WTC11 (cell line): ENCODE data around the gene DNAJB8.

ENCODE experiments used
- AFF4 ChIP-seq: sonication (generic); formaldehyde crosslinking; IDR thresholded peaks from 2 replicates; pipeline ENCODE4 v1.8.1; 2023; ENCODE audit warnings: mild to moderate bottlenecking, missing genetic modification reagents, borderline replicate concordance
- CTCF ChIP-seq: fragments of 200-600 bp; IDR thresholded peaks from 2 replicates; pipeline ENCODE4 v1.8.0; 2022; ENCODE audit warnings: antibody characterized with exemption
- E2F1 ChIP-seq: sonication (generic); formaldehyde crosslinking; IDR thresholded peaks from 2 replicates; pipeline ENCODE4 v1.8.0; 2022; ENCODE audit warnings: mild to moderate bottlenecking, missing genetic modification reagents
- FOXK1 ChIP-seq: sonication (generic); formaldehyde crosslinking; IDR thresholded peaks from 2 replicates; pipeline ENCODE4 v1.8.0; 2022; ENCODE audit warnings: mild to moderate bottlenecking, moderate library complexity, missing genetic modification reagents
- IRF1 ChIP-seq: sonication (generic); formaldehyde crosslinking; IDR thresholded peaks from 2 replicates; pipeline ENCODE4 v1.8.0; 2023; ENCODE audit warnings: missing genetic modification reagents
- JAZF1 ChIP-seq: fragments of 250-450 bp; sonication (Bioruptor Pico); IDR thresholded peaks from 2 replicates; pipeline ENCODE4 v1.9.0; 2021; ENCODE audit warnings: moderate library complexity, mild to moderate bottlenecking, inconsistent platforms
- MYBL2 ChIP-seq: sonication (generic); formaldehyde crosslinking; IDR thresholded peaks from 2 replicates; pipeline ENCODE4 v1.8.1; 2023; ENCODE audit warnings: mild to moderate bottlenecking, moderate library complexity, missing genetic modification reagents
- NFYB ChIP-seq: sonication (generic); formaldehyde crosslinking; conservative IDR thresholded peaks from 2 replicates; pipeline ENCODE4 v1.8.0; 2022; ENCODE audit warnings: low read depth, missing genetic modification reagents
- NR2C2 ChIP-seq: sonication (generic); formaldehyde crosslinking; IDR thresholded peaks from 2 replicates; pipeline ENCODE4 v1.8.0; 2022; ENCODE audit warnings: mild to moderate bottlenecking, missing genetic modification reagents
- RELA ChIP-seq: sonication (generic); formaldehyde crosslinking; IDR thresholded peaks from 2 replicates; pipeline ENCODE4 v1.8.1; 2022; ENCODE audit warnings: missing genetic modification reagents, mild to moderate bottlenecking, borderline replicate concordance
- STAT6 ChIP-seq: sonication (generic); formaldehyde crosslinking; conservative IDR thresholded peaks from 2 replicates; pipeline ENCODE4 v1.8.1; 2023; ENCODE audit warnings: mild to moderate bottlenecking, low read depth, missing genetic modification reagents, moderate library complexity
- ZNF317 ChIP-seq: sonication (generic); formaldehyde crosslinking; IDR thresholded peaks from 2 replicates; pipeline ENCODE4 v1.8.1; 2023; ENCODE audit warnings: low read depth, mild to moderate bottlenecking, moderate library complexity, missing genetic modification reagents, borderline replicate concordance

GRCh38 chr3:128421966-128422365 lies 44.7 kb downstream of the DNAJB8 start:
- TF ChIP-seq IRF1: no peak
- no peak for TF ChIP-seq CTCF
- no peak for TF ChIP-seq ZNF317 (CRISPR knock-in tag)
- no peak for TF ChIP-seq FOXK1
- TF ChIP-seq NR2C2 (CRISPR knock-in tag): no peak
- TF ChIP-seq JAZF1 (CRISPR knock-in tag): no peak
- TF ChIP-seq NFYB: no peak
- TF ChIP-seq STAT6 (CRISPR knock-in tag): no peak
- no peak for TF ChIP-seq E2F1
- TF ChIP-seq AFF4 (CRISPR knock-in tag): no peak
- TF ChIP-seq MYBL2 (CRISPR knock-in tag): no peak
- TF ChIP-seq RELA (CRISPR knock-in tag): no peak
